Ishikawa (cell line): ENCODE measurements around the gene KISS1R.

Source experiments
- CREB1 ChIP-seq: IDR thresholded peaks from 2 replicates; pipeline ENCODE4 v1.6.1; 2012; ENCODE audit warnings: low read depth
- EP300 ChIP-seq: IDR thresholded peaks from 2 replicates; pipeline ENCODE4 v1.6.1; 2012; ENCODE audit warnings: borderline replicate concordance
- FOXM1 ChIP-seq: IDR thresholded peaks from 2 replicates; pipeline ENCODE4 v1.6.1; 2012; ENCODE audit warnings: low read depth, borderline replicate concordance
- MAX ChIP-seq: IDR thresholded peaks from 2 replicates; pipeline ENCODE4 v1.6.1; 2012
- RAD21 ChIP-seq: IDR thresholded peaks from 2 replicates; pipeline ENCODE4 v1.6.1; 2012; ENCODE audit warnings: low read depth
- TAF1 ChIP-seq: IDR thresholded peaks from 2 replicates; pipeline ENCODE4 v1.6.1; 2012; ENCODE audit warnings: low read depth, mild to moderate bottlenecking
- TCF12 ChIP-seq: IDR thresholded peaks from 2 replicates; pipeline ENCODE4 v1.6.1; 2012; ENCODE audit warnings: low read depth
- TEAD4 ChIP-seq: IDR thresholded peaks from 2 replicates; pipeline ENCODE4 v1.6.1; 2012
- YY1 ChIP-seq: IDR thresholded peaks from 2 replicates; pipeline ENCODE4 v1.6.1; 2012; ENCODE audit warnings: low read depth
- TF ChIP-seq, protein P1 (sequence below): IDR thresholded peaks from 2 replicates; pipeline ENCODE4 v1.6.1; 2012; ENCODE audit warnings: low read depth, mild to moderate bottlenecking

DNA sequence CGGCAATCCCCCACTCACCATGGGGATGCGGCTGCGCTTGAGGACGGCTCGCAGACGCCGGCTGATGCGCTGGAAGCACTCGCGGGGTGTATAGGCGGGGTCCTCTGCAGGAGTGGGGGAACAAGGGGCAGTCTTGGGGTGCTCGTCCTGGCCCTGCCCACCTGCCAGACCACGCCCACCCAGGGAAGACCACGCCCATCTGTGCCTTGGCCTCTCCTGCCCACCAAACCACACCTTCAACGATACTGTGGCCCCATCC lies 17.2 kb upstream of the KISS1R start:
- TF ChIP-seq MAX = no peak
- no peak for TF ChIP-seq FOXM1
- no peak for TF ChIP-seq TAF1
- TF ChIP-seq, protein P1, sequence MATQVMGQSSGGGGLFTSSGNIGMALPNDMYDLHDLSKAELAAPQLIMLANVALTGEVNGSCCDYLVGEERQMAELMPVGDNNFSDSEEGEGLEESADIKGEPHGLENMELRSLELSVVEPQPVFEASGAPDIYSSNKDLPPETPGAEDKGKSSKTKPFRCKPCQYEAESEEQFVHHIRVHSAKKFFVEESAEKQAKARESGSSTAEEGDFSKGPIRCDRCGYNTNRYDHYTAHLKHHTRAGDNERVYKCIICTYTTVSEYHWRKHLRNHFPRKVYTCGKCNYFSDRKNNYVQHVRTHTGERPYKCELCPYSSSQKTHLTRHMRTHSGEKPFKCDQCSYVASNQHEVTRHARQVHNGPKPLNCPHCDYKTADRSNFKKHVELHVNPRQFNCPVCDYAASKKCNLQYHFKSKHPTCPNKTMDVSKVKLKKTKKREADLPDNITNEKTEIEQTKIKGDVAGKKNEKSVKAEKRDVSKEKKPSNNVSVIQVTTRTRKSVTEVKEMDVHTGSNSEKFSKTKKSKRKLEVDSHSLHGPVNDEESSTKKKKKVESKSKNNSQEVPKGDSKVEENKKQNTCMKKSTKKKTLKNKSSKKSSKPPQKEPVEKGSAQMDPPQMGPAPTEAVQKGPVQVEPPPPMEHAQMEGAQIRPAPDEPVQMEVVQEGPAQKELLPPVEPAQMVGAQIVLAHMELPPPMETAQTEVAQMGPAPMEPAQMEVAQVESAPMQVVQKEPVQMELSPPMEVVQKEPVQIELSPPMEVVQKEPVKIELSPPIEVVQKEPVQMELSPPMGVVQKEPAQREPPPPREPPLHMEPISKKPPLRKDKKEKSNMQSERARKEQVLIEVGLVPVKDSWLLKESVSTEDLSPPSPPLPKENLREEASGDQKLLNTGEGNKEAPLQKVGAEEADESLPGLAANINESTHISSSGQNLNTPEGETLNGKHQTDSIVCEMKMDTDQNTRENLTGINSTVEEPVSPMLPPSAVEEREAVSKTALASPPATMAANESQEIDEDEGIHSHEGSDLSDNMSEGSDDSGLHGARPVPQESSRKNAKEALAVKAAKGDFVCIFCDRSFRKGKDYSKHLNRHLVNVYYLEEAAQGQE = no peak
- TF ChIP-seq CREB1 = no peak
- no peak for TF ChIP-seq TEAD4
- no peak for TF ChIP-seq EP300
- no peak for TF ChIP-seq TCF12
- no peak for TF ChIP-seq RAD21
- TF ChIP-seq YY1 = no peak
